T-helper 2 cell (primary cell): Measurements from ENCODE around the gene OST4.
A peak's percentile ranks its signal among the peaks of the same experiment; 100 is the strongest.
"Not testable (repeated sequence)": the region's sequence is repeated elsewhere in the genome, so short reads cannot be mapped to it uniquely, and the experiment has no call there.

Experiments
- DNase-seq, 5 experiments: peaks; one replicate each; pipeline versions ENCODE4 v3.0.0 to v3.0.0-alpha.2; 2012 to 2022
- total RNA-seq, 2 donors: gene quantifications; one replicate each; lab custom pipeline; 2026; lab: John Stamatoyannopoulos, UW

Gene OST4
- 60.2 to 81.2 reads per million in 2 donors for total RNA-seq

DNA sequence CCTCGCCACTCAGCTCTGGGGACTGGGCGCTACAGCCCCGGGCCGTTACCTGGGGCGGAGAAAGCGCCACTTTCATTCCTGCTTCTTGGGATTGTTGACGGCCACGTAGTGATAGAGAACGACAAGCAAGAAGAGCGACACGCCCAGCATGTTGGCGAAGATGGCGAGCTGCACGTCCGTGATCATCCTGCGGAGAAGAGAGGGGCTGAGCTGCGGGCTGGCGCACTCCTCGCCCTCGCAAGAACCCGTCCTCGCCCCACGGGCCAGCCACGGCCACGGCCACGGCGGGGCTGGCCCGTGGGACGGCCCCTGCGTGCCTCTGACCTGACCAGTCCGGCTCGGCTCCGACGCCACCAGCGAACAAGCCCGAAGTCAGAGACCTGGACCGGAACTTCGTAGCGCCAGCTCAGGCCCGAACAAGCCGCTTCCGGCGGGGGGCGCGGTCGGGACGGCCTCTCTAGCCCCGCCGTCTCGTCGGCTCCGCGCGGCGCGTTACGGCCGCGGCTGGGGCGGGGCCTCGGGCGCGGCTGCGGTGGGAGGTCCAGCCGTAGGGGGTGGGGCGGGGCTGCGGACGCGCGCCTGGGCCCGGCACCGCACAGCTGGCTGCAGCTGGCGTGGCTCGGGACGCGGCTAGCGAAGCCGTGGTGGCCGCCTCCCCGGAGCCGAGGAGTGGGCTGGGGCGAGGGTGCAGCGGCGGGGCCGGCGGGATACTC is at the start of gene OST4:
TSS of gene OST4 (minus strand) at position 378 of the 713 bp plus-strand sequence.
- peak; percentile 75 to 95 (median 85) for DNase-seq

DNA sequence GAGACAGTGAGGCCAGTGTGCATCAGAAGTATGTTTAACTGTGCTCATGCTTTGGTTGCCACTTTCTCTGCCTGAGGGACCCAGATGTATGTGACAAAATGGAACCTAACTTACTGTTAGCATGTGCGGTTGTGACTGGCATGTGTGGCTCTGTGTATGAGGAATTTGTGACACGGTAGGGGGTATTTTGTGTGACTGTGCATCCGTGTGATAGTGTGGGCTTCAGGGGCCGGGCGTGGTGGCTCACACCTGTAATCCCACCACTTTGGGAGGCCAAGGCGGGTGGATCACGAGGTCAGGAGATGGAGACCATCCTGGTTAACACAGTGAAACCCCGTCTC is 47.8 kb upstream of the OST4 start:
- DNase-seq, result not testable (repeated sequence)

DNA sequence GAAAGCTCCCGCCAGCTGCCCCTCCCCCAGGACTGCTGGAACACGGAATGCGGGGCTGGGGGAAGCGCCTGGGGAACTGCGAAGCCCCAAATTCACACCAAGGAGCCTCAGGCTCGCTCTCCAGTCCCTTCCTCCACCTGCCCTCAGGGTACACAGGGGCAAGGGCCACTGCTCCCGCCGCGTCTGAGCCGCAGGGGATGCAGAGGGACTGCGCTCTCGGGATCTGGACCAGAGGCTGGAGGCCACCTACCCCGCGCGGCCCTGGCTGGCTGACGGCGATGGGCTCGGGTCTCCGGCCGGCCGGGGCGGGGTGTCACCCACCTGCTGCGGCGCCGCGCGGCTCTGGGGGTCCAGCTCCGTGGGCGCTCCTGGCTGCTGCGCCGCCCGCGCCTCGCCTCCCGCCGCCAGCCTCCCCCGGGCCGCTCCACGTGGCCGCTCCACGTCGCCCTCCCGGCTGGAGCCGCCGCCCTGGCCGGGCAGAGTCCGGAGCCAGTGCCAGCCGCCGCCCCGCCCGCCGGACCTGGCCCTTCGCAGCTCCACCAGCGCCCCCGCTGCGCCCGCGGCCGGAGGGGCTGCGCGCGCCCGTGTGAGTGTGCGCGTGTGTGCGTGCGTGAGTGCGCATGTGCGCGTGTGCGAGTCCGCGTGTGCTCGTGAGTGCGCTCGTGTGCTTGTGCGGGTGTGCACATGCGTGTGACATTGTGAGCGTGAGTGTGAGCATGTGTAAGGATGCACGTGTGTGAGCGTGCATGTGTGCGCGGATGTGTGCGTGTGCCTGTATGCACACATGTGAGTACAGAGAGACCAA is 47.3 kb upstream of the OST4 start, which contains the start of gene CGREF1:
TSS of gene CGREF1 (minus strand) at position 604 of the 805 bp plus-strand sequence. CDS start 14,762 bp downstream, outside the sequence.
- peak in 1 of 5 experiments; percentile 46 for DNase-seq

DNA sequence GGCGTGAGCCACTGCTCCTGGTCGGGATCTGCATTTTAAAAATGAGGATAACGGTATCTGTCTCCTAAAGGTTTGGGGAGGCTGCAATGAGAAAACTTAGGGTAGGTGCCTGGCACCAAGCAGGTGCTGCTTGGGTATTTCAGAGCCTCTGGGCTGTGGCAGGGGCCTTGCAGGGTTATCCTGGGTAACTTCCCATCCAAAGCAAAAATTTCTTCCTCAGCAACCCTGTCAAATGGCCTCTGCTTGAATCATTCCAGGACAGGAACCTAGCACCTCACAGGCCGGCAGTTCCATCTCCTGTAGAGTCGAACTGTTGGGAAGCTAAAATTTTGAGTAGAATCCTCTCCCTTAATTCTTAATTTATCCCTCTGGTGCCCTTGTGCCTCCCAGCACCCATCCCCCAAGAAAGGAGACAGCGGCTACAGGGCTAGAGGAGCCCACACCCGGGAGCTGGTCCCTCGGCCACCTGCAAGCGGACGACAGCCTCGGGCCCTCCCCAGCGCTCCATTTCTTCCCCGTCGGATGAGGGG is 46.6 kb upstream of the OST4 start:
- no peak for DNase-seq

DNA sequence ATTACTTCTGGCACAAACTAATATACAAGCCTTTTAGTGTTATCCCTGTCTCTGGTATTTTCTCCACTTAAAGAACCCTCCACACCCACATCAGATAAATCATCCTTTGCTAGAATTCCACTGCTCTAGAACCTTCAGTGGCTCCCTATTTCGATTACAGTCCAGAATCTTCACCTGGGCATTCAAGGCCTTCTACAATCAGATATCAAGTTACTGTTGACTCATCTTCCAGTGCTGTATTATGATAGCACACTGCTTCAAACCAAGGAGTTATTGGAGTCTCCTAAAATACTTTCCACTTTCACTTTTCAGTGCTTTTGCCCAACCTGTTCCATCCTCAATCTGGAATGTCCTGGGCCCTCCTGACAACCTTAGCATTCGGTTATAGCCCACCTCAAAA is 44.1 kb upstream of the OST4 start:
- no peak for DNase-seq

DNA sequence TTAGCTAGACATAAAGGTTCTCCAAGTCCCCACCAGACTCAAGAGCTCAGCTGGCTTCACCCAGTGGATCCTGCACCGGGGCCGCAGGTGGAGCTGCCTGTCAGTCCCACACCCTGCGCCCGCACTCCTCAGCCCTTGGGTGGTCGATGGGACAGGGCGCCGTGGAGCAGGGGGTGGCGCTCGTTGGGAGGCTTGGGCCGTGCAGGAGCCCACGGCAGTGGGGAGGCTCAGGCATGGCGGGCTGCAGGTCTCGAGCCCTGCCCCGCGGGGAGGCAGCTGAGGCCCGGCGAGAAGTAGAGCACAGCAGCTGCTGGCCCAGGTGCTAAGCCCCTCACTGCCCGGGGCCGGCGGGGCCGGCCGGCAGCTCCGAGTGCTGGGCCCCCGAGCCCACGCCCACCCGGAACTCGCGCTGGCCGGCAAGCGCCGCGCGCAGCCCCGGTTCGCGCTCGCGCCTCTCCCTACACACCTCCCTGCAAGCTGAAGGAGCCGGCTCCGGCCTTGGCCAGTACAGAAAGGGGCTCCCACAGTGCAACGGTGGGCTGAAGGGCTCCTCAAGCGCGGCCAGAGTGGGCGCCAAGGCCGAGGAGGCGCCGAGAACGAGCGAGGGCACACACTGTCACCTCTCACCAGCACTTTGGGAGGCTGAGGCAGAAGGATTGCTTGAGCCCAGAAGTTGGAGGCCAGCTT is 40.1 kb upstream of the OST4 start:
- DNase-seq, result not testable (repeated sequence)

DNA sequence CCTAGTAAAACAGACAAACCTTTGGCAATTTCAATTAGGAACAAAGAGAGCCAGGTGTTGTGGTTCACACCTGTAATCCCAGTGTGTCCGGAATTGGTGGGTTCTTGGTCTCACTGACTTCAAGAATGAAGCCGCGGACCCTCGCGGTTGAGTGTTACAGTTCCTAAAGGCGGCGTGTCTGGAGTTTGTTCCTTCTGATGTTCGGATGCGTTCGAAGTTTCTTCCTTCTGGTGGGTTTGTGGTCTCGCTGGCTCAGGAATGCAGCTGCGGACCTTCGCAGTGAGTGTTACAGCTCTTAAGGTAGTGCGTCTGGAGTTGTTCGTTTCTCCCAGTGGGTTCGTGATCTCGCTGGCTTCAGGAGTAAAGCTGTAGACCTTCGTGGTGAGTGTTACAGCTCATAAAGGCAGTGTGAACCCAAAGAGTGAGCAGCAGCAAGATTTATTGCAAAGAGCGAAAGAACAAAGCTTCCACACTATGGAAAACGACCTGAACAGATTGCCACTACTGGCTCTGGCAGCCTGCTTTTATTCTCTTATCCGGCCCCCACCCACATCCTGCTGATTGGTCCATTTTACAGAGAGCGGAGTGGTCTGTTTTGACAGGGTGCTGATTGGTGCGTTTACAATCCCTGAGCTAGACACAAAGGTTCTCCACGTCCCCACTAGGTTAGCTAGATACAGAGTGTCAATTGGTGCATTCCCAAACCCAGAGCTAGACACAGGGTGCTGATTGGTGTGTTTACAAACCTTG is 39.3 kb upstream of the OST4 start:
- not testable (repeated sequence) for DNase-seq

DNA sequence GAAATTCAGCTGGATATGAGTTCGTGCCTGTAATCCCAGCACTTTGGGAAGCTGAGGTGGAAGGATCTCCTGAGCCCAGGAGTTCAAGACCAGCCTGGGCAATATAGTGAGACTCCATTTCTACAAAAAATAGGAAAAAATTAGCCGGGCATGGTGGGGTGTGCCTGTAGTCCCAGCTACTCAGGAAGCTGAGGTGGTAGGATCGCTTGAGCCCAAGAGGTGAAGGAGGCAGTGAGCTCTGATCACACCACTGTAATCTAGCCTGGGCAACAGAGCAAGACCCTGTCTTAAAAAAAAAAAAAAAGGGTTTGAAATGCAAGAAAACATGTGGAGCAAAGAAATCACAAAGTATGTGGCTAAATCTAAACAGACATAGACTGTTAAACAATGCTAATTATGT is 37.6 kb upstream of the OST4 start:
- DNase-seq, result no peak

DNA sequence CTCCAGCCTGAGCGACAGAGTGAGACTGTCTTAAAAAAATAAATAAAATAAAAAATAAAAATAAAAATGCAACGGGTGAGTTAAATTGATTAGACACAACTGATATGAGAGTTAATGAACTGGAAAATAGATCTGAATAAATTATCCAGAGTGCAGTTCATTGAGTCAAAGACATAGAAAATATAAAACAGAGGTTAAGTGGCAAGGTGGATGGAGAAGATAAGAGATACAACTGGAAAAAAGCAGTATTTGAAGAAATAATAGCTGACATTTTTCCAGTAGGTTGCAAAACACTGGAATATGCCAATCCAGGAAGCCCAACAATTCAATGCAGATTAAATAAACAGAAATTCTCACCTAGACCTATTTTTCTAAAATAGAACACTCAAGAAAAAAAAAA is 36.8 kb upstream of the OST4 start:
- no peak for DNase-seq

DNA sequence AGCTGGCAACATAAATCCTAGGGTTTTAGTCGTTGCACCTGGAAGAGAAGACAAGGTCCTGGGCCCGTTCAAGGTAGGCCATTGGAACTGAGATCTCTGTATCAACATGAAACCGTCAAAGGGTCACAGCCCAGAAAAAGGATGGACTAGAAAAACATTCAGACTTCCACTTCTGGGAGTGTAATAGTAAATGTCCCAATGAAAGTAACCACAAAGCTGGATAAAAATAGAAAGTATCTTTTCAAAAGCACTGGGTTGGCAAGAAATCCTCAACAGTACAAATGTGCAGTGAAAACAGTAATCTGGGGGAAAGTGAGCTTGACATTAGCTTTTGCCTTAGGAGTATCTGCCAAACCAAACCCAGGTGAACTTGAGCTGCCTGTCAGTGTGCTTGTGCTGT is 34.5 kb upstream of the OST4 start:
- DNase-seq, result no peak

DNA sequence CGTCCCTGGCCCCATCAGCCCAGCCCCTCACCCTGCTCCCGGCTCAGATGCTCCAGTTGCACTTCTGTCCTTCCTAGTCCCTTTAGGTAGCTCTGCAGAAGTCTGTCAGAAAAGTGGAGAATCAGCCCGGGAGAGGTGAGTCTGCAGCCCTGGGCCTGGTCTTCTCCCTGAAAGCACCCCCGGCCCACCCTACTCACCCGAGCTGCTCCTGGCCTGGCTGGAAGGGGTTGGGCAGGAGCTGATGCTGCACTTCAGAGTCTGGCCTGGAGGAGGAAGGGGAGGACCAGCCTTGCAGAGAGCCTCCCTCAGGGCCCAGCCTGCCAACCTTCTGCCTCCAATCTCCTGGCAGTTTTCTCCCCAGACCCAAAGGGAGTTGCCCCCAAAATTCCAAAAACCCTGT is 30.9 kb upstream of the OST4 start:
- no peak for DNase-seq

DNA sequence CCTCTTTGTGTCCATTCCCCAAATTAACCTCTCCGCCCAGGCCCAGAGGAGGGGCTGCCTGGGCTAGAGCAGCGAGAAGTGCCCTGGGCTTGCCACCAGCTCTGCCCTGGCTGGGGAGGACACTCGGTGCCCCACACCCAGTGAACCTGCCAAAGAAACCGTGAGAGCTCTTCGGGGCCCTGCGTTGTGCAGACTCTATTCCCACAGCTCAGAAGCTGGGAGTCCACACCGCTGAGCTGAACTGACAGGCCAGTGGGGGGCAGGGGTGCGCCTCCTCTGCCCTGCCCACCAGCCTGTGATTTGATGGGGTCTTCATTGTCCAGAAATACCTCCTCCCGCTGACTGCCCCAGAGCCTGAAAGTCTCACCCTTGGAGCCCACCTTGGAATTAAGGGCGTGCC is 28.6 kb upstream of the OST4 start:
- no peak for DNase-seq

DNA sequence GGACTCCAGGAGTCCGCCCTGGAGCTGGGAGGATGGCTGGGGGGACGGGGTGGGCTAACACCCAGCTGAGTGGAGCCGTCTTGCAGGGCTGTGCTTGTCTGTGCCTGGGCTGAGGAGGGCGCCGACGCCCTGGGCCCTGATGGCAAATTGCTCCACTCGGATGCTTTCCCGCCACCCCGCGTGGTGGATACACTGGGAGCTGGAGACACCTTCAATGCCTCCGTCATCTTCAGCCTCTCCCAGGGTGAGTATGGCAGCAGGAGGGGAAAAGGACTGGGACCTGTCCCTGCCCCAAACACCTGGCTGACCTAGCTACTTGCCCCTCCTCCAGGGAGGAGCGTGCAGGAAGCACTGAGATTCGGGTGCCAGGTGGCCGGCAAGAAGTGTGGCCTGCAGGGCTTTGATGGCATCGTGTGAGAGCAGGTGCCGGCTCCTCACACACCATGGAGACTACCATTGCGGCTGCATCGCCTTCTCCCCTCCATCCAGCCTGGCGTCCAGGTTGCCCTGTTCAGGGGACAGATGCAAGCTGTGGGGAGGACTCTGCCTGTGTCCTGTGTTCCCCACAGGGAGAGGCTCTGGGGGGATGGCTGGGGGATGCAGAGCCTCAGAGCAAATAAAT is 28.0 kb upstream of the OST4 start:
- DNase-seq, result no peak

DNA sequence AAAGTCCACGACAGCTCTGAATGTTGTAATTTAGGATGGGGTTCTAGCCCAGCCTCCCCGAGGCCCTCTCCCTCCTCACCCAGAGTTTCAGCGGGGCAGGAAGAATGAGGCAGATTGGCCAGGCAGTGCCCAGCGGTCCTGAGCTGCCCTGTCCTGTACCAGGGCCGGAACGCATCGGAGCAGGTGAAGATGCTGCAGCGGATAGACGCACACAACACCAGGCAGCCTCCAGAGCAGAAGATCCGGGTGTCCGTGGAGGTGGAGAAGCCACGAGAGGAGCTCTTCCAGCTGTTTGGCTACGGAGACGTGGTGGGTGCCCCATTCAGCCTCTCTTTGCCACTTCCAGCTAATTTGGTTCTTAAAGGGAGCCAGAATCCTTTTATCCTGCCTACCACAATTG is 25.9 kb upstream of the OST4 start:
- DNase-seq, result no peak

DNA sequence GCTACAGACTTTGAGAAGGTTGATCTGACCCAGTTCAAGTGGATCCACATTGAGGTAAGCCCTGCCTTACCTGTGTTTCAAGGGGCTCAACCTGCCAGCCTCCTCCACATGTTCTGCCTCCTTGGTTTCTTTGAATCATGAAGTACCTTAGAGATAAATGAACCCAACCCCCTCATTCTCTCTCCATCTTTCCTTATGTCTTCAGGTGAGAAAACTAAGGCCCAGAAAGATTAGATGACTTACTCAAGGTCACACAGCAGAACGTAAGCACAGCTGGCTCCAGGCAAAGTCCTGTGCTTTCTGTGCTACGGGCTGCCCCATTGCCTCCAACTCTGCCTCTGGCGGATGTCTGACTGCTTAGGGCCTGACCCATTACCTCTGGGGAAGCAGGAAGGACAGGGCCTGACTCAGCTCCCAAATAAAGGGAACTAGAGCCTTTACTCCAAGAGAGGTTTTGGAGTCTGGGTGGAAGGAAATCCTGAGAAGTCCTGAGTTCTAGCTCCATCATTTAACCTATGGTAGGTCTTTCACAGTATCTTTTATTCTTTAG is 25.4 kb upstream of the OST4 start:
- DNase-seq, result no peak

DNA sequence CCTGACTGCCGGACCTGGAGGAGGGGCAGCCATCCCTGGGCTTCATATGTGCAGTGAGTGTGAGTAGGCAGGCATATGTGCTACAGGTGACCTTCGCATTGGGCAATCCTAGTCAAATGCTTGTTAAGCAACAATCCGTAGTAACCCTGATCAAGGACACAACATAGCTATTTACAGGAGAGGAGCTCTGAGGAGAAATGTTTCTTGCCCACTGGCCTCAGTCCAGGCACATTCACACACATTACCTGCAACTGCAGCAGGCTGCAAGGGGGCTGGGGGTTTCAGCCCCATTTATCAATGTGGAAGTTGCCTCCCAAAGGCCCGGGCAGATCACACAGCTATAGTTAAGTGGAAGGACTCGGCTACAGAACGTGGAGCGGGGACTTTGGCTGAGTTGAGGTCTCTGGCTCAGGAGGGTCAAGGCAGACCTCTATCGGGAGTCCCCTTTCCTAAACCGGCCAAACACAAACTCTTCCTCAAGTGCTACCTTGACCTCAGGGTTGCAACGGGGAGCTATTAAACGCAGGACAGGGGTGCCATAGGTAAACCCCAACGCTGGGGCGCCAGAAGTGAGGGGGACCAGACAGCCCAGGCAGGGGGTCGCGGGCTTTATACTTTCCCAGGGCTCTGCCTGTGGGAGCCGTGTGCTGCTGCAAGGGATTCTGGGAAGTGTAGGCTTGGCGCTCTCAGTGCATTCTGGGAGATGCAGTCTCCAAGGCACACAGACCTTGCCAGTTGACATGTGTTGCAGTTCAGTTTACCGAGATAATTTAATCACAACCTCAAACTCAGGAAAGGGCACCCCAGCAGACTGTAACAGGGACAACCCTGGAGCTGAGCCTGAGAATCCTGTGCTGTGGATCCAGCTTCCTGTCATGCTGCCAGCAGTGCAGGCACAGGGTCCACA is 24.5 kb upstream of the OST4 start:
- DNase-seq, result peak in 2 of 5 experiments; percentile 15 to 75

DNA sequence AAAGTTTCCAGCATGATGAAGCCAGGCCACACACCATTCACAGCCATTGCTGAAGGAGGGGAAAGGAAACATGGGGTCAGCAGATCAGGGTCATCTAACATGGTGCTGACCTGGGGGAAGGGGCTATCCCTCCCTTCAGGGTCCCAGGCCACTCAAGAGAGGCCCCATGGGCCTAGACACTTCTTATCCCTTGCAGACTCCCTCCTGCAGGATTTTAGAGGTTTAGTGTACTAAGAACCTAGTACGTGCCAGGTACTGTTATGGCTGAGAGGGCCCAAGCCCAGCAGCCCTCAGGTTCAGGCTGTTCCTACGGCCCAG is 23.9 kb upstream of the OST4 start:
- DNase-seq, result no peak

DNA sequence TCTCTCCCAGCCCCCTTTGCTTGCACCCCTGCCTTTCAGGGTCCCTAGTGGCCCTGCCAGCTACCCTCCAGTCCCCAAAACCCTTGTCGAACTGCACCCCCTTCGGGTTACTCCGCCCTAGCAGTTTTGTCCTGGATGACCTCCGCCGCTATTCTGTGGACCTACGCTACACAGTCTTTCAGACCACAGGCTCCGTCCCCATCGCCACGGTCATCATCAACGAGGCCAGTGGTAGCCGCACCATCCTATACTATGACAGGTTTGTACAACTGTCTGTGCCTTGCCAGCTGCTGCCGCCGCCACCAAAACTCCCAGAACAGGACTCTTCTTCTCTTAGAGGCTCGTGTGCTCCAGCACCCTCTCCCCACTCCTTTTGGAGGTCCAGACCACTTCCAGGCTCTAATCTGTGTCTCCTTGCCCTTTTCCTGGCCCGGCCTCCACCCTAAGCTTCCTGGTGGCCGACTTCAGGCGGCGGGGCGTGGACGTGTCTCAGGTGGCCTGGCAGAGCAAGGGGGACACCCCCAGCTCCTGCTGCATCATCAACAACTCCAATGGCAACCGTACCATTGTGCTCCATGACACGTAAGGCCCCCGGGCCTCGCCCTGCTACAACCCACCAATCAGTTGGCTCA is 23.0 kb upstream of the OST4 start:
- DNase-seq, result no peak

DNA sequence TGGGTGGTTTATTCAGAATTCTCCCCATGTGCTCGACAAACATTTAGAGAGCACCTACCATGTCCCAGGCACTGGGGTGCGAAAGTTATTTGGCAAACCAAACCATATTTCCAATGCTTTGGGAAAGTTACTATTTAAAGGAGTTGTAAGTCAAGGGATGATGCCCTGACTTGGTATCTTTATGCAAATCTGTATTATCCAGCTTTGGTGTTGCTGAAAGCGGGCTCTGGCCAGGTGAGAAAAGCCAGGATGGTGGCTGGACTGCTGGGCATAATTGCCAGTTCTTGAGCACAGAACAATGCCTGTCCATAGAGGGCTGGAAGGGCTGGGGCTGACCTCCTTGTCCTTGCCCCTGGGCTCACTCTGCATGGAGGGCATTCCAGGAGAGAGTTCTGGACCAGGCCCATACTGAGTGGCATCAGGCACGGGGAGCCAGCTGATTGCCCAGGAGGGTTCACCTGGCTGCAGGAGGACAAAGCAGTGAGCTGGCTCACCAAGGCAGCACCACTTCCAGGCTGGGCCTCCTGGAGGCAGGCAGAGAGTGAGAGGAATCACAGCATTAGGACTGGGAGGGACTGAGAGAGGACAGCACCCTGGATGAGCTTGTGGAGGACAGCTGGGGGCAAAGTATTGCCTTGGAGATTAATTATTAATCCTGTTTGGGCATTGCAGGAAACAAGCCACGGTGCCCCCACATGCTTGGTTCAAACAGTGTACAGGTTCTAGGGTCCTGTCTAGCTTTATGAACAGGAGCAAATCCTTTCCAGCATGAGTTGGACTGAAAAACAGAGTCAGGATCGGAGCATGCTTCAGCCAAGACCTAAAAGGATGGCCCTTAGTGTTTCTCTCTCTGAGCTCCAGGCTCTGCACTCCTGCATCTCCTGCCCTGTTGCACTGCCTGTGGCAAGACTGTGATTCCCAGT is 22.2 kb upstream of the OST4 start:
- DNase-seq, result no peak
